Measurements from ENCODE around the gene ATPAF2. TPM values are rescaled to one million over a fixed set of nuclear protein-coding genes. Genes with fewer than 3 reads are reported as not detected.
"Not testable (repeated sequence)": the region's sequence is repeated elsewhere in the genome, so short reads cannot be mapped to it uniquely, and the experiment has no call there.

The ATPAF2 gene
- total RNA-seq, 1 donor, result 13.0 TPM

DNA sequence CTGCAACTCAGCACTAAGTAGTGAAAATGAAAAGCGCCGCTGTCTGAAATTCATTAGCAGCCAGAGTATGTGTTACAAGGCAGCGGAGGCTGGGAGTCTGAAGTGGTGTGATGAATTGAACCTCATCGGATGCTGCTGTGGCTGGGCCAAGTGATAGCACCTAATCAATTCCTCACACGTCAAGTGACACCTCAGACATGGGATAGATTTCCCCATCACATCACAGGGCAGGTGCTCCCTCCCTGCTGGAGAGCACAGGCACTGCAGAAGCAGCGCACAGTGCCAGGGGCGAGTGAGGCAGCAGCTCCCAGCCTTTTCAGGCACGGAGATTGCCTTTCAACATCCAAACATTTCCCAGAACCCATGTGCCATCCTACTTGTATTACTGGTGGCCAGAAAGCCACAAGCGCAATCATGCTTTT lies 34.1 kb downstream of the ATPAF2 start:
- no peak overlapping the region for H3K4me3 ChIP-seq (ENCODE audit: low read depth, low read length)
- TF ChIP-seq, protein P1, sequence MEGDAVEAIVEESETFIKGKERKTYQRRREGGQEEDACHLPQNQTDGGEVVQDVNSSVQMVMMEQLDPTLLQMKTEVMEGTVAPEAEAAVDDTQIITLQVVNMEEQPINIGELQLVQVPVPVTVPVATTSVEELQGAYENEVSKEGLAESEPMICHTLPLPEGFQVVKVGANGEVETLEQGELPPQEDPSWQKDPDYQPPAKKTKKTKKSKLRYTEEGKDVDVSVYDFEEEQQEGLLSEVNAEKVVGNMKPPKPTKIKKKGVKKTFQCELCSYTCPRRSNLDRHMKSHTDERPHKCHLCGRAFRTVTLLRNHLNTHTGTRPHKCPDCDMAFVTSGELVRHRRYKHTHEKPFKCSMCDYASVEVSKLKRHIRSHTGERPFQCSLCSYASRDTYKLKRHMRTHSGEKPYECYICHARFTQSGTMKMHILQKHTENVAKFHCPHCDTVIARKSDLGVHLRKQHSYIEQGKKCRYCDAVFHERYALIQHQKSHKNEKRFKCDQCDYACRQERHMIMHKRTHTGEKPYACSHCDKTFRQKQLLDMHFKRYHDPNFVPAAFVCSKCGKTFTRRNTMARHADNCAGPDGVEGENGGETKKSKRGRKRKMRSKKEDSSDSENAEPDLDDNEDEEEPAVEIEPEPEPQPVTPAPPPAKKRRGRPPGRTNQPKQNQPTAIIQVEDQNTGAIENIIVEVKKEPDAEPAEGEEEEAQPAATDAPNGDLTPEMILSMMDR (IDR thresholded peaks at IDR 0.05; ENCODE audit: insufficient read depth, low read depth, low read length), result peak; percentile 20
- no peak for DNase-seq (ENCODE audit: low read depth)

- TF ChIP-seq, protein P1 (IDR thresholded peaks at IDR 0.05; ENCODE audit: insufficient read depth, low read depth, low read length), result no peak
- no peak for DNase-seq (ENCODE audit: low read depth)
- H3K4me3 ChIP-seq (ENCODE audit: low read depth, low read length), result no peak overlapping the region
These were observed 34.6 kb downstream of the ATPAF2 start for GRCh38 chr17:18004345-18004744.

- peak; percentile 41 for DNase-seq (ENCODE audit: low read depth)
These were observed 36.8 kb downstream of the ATPAF2 start for GRCh38 chr17:18002171-18002570.

GRCh38 chr17:18000030-18000408 lies 38.9 kb downstream of the ATPAF2 start:
- TF ChIP-seq, protein P1 (IDR thresholded peaks at IDR 0.05; ENCODE audit: insufficient read depth, low read depth, low read length), result no peak
- DNase-seq (ENCODE audit: low read depth), result no peak
- H3K4me3 ChIP-seq (ENCODE audit: low read depth, low read length), result no peak overlapping the region

More at GRCh38 chr17:18002171-18002570, 36.8 kb downstream of the ATPAF2 start:
- TF ChIP-seq, protein P1 (IDR thresholded peaks at IDR 0.05; ENCODE audit: insufficient read depth, low read depth, low read length), result no peak
- H3K4me3 ChIP-seq (ENCODE audit: low read depth, low read length), result no peak overlapping the region

- no peak for DNase-seq (ENCODE audit: low read depth)
- TF ChIP-seq, protein P1 (IDR thresholded peaks at IDR 0.05; ENCODE audit: insufficient read depth, low read depth, low read length), result no peak
- H3K4me3 ChIP-seq (ENCODE audit: low read depth, low read length), result no peak overlapping the region
These were observed 39.5 kb downstream of the ATPAF2 start for GRCh38 chr17:17999364-18000029.

DNA sequence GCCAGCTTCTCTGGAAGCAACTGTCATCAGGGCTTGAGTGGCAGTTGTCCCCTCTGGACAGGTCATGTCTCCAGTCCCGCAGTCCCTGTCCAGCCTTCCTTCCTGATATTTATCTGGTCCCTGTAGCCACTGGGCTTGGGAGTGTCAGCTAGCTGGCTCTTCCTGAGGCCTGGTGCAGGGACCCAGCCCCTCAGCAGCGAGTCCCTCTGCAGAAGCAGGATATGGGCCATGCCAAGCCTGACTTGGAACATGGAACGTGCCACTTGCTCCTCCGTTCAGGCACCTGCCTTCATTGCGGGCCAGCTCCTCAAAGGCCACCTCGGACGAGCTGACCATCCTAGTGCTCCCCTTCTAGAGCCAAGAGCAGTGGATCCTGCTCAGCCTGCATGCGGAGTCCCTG lies 40.0 kb downstream of the ATPAF2 start:
- DNase-seq (ENCODE audit: low read depth), result no peak
- TF ChIP-seq, protein P1 (IDR thresholded peaks at IDR 0.05; ENCODE audit: insufficient read depth, low read depth, low read length), result no peak
- H3K4me3 ChIP-seq (ENCODE audit: low read depth, low read length), result no peak overlapping the region

DNA sequence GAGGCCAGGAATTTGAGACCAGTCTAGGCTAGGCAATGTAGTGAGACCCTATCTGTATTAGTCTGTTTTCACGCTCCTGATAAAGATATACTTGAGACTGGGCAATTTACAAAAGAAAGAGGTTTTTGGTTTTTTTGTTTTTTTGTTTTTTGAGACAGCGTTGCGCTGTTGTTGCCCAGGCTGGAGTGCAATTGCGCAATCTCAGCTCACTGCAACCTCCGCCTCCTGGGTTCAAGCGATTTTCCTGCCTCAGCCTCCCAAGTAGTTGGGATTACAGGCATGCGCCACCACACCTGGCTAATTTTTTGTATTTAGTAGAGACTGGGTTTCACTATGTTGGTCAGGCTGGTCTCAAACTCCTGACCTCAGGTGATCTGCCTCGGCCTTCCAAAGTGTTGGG lies 43.1 kb downstream of the ATPAF2 start:
- not testable (repeated sequence) for DNase-seq (ENCODE audit: low read depth); H3K4me3 ChIP-seq (ENCODE audit: low read depth, low read length)

Measured in fibroblast of villous mesenchyme (primary cell).